ENCODE data around the gene TPRX1. TPM values are rescaled to one million over a fixed set of nuclear protein-coding genes. Genes with fewer than 3 reads are reported as not detected.

Gene TPRX1, protein sequence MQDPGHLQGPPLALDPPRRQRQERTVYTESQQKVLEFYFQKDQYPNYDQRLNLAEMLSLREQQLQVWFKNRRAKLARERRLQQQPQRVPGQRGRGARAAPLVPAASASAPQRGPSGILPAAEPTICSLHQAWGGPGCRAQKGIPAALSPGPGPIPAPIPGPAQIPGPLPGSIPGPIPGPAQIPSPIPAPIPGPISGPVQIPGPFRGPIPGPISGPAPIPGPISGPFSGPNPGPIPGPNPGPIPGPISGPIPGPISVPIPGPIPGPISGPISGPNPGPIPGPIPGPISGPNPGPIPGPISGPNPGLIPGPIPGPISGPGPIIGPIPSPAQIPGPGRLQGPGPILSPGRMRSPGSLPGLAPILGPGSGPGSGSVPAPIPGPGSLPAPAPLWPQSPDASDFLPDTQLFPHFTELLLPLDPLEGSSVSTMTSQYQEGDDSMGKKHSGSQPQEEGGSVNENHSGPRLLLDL
- not detected in 5 replicates for total RNA-seq (2022; extraction: Qiagen RNA extraction; ENCODE audit: low read depth)

DNA sequence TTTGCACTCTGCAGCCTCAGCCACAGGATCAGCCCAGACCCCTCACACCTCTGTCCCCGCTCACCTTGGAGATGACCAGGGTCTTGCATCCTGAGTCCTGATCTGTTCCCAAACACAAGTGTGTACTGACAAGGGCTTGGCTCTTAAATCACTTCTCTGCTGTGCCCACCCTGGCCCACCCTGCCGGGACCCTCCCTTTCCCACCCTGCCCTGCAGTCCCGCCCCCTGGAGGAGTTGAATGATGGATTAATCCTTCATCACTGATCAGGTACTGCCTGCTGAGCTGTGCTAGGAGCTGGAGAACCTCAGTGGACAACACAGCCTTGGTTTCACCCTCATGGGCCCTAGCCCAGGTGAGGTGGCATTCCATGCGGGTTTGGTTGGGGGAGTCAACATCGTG, at the start of gene TPRX1:
TSS of gene TPRX1 (minus strand) at position 101 of the 400 bp plus-strand sequence. CDS start at position 89, 12 bp downstream.

DNA sequence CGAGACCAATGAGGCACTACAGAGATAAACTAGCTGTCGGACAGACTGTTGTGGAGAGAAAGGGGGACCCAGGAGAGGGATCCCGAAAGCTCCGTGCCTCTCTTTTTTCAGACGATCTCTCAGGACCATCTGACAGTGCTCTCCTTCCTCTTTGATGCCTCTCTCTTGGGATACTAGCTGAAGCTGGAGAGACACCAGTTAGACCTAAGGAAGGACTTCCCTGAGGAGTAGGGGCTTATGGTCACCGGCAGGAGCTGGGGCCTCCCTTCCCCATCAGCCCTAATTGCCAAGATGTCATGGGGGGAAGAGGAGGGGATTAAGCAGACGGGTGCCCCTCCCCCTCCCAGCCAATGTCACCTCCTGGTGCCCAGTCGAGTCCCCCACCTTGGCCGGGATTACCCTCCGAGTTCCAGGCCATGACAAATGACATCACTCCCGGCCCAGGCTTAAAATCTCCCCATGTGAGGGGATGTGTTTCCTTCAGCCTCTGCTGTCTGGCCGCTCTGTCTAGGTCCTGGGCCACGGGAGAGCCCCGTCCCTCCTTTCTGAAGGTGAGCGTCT, 17.2 kb upstream of the TPRX1 start, which contains the start of gene CRX:
TSS of gene CRX (plus strand) at position 478 of the 561 bp plus-strand sequence. CDS start 12,507 bp downstream, outside the sequence.

DNA sequence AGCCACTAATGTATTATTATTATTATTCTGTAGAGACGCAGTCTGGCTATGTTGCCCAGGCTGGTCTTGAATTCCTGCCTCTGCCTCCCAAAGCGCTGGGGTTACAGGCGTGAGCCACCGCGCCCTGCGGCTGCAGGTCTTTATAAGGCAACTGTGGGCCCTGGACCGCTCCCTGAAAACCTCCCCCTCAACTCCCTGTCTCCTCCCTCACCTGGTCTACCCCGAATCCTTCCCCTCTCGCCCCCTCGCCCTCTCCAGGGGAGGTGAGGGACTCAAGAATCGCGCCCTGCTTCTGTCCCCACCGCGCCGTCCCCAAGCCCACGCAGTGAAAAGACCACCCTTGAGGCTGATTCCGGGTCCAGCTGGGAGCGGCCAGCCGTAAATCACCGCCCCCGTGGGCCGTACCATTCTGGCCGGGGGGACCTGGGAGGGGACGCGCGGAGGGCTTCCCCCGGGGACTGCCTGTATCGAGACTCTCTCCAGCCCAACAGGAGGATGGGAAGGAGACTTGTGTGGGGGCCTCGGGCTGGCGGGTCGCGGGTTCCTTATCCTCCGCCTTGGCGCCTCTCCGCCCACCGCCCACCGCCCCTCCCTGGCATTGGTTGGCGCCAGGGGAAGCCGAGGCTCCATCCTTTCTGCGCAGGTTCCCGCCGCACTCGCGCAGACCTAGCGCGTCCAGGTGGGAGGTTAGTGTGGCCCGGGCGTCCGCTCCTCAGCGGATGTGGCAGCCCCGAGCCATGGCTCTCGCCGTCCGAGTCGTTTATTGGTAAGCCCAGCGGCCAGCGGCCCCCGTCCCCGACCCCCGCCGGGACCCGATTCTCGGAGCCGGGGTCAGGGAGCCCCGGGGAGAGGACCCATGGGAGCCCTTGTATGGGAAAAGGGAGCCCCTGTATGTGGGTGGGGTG, 26.1 kb downstream of the TPRX1 start, which contains the start of gene SELENOW:
TSS of gene SELENOW (plus strand) at position 655 of the 905 bp plus-strand sequence. CDS start at position 738, 83 bp downstream.

Other genes with a start within 250 kb of the TPRX1 start
- gene ZNF541, start 231.4 kb downstream of the TPRX1 start, total RNA-seq (2022; extraction: Qiagen RNA extraction; ENCODE audit: low read depth): not detected in 5 replicates
- gene BICRA, start 195.4 kb downstream of the TPRX1 start, total RNA-seq (2022; extraction: Qiagen RNA extraction; ENCODE audit: low read depth): 8.5 to 17.5 TPM (median 15.3 TPM) in 5 replicates
- 98.0 to 174 TPM (median 156 TPM) in 5 replicates for gene EHD2, start 91.1 kb downstream of the TPRX1 start, total RNA-seq (2022; extraction: Qiagen RNA extraction; ENCODE audit: low read depth)
- gene NOP53, start 59.0 kb downstream of the TPRX1 start, total RNA-seq (2022; extraction: Qiagen RNA extraction; ENCODE audit: low read depth): 239 to 342 TPM (median 263 TPM) in 5 replicates
- gene SELENOW, start 25.8 kb downstream of the TPRX1 start, total RNA-seq (2022; extraction: Qiagen RNA extraction; ENCODE audit: low read depth): 84.6 to 175 TPM (median 152 TPM) in 5 replicates
- gene CRX, start 17.4 kb upstream of the TPRX1 start, total RNA-seq (2022; extraction: Qiagen RNA extraction; ENCODE audit: low read depth): not detected in 5 replicates
- gene TPRX2, start 54.7 kb upstream of the TPRX1 start, total RNA-seq (2022; extraction: Qiagen RNA extraction; ENCODE audit: low read depth): not detected in 5 replicates
- not detected in 5 replicates for gene SULT2A1, start 81.8 kb upstream of the TPRX1 start, total RNA-seq (2022; extraction: Qiagen RNA extraction; ENCODE audit: low read depth)
- gene BSPH1, start 187.6 kb upstream of the TPRX1 start, total RNA-seq (2022; extraction: Qiagen RNA extraction; ENCODE audit: low read depth): not detected in 5 replicates
- gene ELSPBP1, start 190.1 kb upstream of the TPRX1 start, total RNA-seq (2022; extraction: Qiagen RNA extraction; ENCODE audit: low read depth): not detected in 5 replicates
- gene CABP5, start 239.5 kb upstream of the TPRX1 start, total RNA-seq (2022; extraction: Qiagen RNA extraction; ENCODE audit: low read depth): not detected in 5 replicates